OCI-LY1 (cell line): Measurements from ENCODE around the gene THAP4.

Experiments used
- H2AFZ ChIP-seq: fragments of 200-600 bp; sonication (generic), shearing (Covaris generic); 2 replicates; pipeline ENCODE4 v1.6.0; 2014; ENCODE audit warnings: antibody characterized with exemption, mild to moderate bottlenecking, low read length
- H3F3A ChIP-seq: fragments of 200-600 bp; sonication (generic), shearing (Covaris generic); 2 replicates; pipeline ENCODE4 v1.6.0; 2014; ENCODE audit warnings: mild to moderate bottlenecking, antibody characterized with exemption, low read length, moderate library complexity; ENCODE audit not compliant: insufficient read depth
- H3K27ac ChIP-seq: fragments of 200-600 bp; sonication (generic); 2 replicates; pipeline ENCODE4 v1.5.1; 2014; ENCODE audit warnings: low read length, mixed run types, mild to moderate bottlenecking, low read depth; ENCODE audit not compliant: poor library complexity, severe bottlenecking
- H3K27me3 ChIP-seq: fragments of 200-600 bp; sonication (generic); 2 replicates; pipeline ENCODE4 v1.6.0; 2014; ENCODE audit warnings: antibody characterized with exemption, mild to moderate bottlenecking, low read length, moderate library complexity; ENCODE audit not compliant: insufficient read depth
- H3K36me3 ChIP-seq: fragments of 200-600 bp; sonication (generic); 2 replicates; pipeline ENCODE4 v1.6.1; 2014; ENCODE audit warnings: mild to moderate bottlenecking, antibody characterized with exemption, low read length, moderate library complexity, mixed read lengths; ENCODE audit not compliant: insufficient read depth
- H3K4me1 ChIP-seq: fragments of 200-600 bp; sonication (generic); 2 replicates; pipeline ENCODE4 v1.5.1; 2014; ENCODE audit warnings: mild to moderate bottlenecking, low read length, moderate library complexity; ENCODE audit not compliant: insufficient read depth, severe bottlenecking
- H3K4me2 ChIP-seq: fragments of 200-600 bp; sonication (generic), shearing (Covaris generic); 2 replicates; pipeline ENCODE4 v1.6.1; 2014; ENCODE audit warnings: low read length
- H3K4me3 ChIP-seq: fragments of 200-600 bp; sonication (generic); 2 replicates; pipeline ENCODE4 v1.5.1; 2014; ENCODE audit warnings: low read length, low read depth, mild to moderate bottlenecking, mixed read lengths; ENCODE audit not compliant: poor library complexity, severe bottlenecking
- H3K79me2 ChIP-seq: fragments of 200-600 bp; shearing (Covaris generic); 2 replicates; pipeline ENCODE4 v1.6.1; 2016; ENCODE audit warnings: mixed run types, low read length, mixed read lengths; ENCODE audit not compliant: insufficient read depth
- H3K9ac ChIP-seq: fragments of 200-600 bp; sonication (generic), shearing (Covaris generic); 2 replicates; pipeline ENCODE4 v1.6.1; 2014; ENCODE audit warnings: mild to moderate bottlenecking, low read length, mixed read lengths
- H3K9me2 ChIP-seq: fragments of 200-600 bp; sonication (generic), shearing (Covaris generic); 2 replicates; pipeline ENCODE4 v1.6.1; 2014; ENCODE audit warnings: low read depth, mild to moderate bottlenecking, low read length, mixed read lengths
- H3K9me3 ChIP-seq: fragments of 200-600 bp; shearing (Covaris generic); 2 replicates; pipeline ENCODE4 v1.6.1; 2014; ENCODE audit warnings: low read length, mixed read lengths
- H4K20me1 ChIP-seq: fragments of 200-600 bp; sonication (generic), shearing (Covaris generic); 2 replicates; pipeline ENCODE4 v1.6.0; 2016; ENCODE audit warnings: mild to moderate bottlenecking, low read length; ENCODE audit not compliant: insufficient read depth
- CTCF ChIP-seq: fragments of 200-600 bp; sonication (generic), shearing (Covaris generic); IDR thresholded peaks from 2 replicates; pipeline ENCODE4 v1.5.1; 2017; ENCODE audit warnings: mild to moderate bottlenecking, antibody characterized with exemption, low read length, moderate library complexity, mixed read lengths
- EZH2 ChIP-seq: fragments of 200-600 bp; sonication (generic), shearing (Covaris generic); IDR thresholded peaks from 2 replicates; pipeline ENCODE4 v1.8.0; 2017; ENCODE audit warnings: borderline replicate concordance, mixed run types, mild to moderate bottlenecking, antibody characterized with exemption, low read length, moderate library complexity, mixed read lengths

Gene THAP4

GRCh38 chr2:241553512-241553830, 83.5 kb downstream of the THAP4 start:
- no peaks in the 10 kb centered on the region for H3F3A ChIP-seq
- no peak overlapping the region for H3K27ac ChIP-seq
- no peak overlapping the region for H3K4me2 ChIP-seq
- H2AFZ ChIP-seq: no peak overlapping the region
- no peak for TF ChIP-seq EZH2
- TF ChIP-seq CTCF: no peak
- no peaks in the 10 kb centered on the region for H3K4me1 ChIP-seq
- H3K9me3 ChIP-seq: no peaks in the 10 kb centered on the region
- no peaks in the 10 kb centered on the region for H3K9me2 ChIP-seq
- no peaks in the 10 kb centered on the region; the same call in 1 of the 2 replicates for H3K27me3 ChIP-seq
- no peaks in the 10 kb centered on the region for H3K36me3 ChIP-seq
- no peak overlapping the region for H3K9ac ChIP-seq
- no peak overlapping the region for H3K4me3 ChIP-seq
- no peaks in the 10 kb centered on the region for H3K79me2 ChIP-seq
- H4K20me1 ChIP-seq: no peaks in the 10 kb centered on the region

- no peaks in the 10 kb centered on the region for H3K9me3 ChIP-seq
- no peak overlapping the region for H3K4me3 ChIP-seq
- H2AFZ ChIP-seq: no peak overlapping the region
- H4K20me1 ChIP-seq: no peaks in the 10 kb centered on the region
- H3F3A ChIP-seq: no peaks in the 10 kb centered on the region
- no peaks in the 10 kb centered on the region for H3K9me2 ChIP-seq
- H3K36me3 ChIP-seq: no peaks in the 10 kb centered on the region
- H3K27me3 ChIP-seq: no peaks in the 10 kb centered on the region; the same call in 1 of the 2 replicates
- no peak overlapping the region for H3K27ac ChIP-seq
- no peaks in the 10 kb centered on the region for H3K79me2 ChIP-seq
- no peak overlapping the region for H3K9ac ChIP-seq
- no peak overlapping the region; the same call in 1 of the 2 replicates for H3K4me2 ChIP-seq
- H3K4me1 ChIP-seq: no peaks in the 10 kb centered on the region
- TF ChIP-seq CTCF (no peak), EZH2 (no peak)
Observed at GRCh38 chr2:241551998-241552737, 84.8 kb downstream of the THAP4 start.

- TF ChIP-seq CTCF: no peak
- TF ChIP-seq EZH2: no peak
- H3K27ac ChIP-seq: no peak overlapping the region
- H3K9ac ChIP-seq: no peak overlapping the region
- H2AFZ ChIP-seq: no peak overlapping the region
- no peak overlapping the region for H3K4me2 ChIP-seq
- H3K4me3 ChIP-seq: no peak overlapping the region
- H3K9me2 ChIP-seq: no peaks in the 10 kb centered on the region
- H3K79me2 ChIP-seq: no peaks in the 10 kb centered on the region
- H3K4me1 ChIP-seq: no peaks in the 10 kb centered on the region
- no peaks in the 10 kb centered on the region for H3F3A ChIP-seq
- H3K9me3 ChIP-seq: no peaks in the 10 kb centered on the region
- no peaks in the 10 kb centered on the region; the same call in 1 of the 2 replicates for H3K27me3 ChIP-seq
- H3K36me3 ChIP-seq: no peaks in the 10 kb centered on the region
- H4K20me1 ChIP-seq: no peaks in the 10 kb centered on the region
Observed at GRCh38 chr2:241551599-241551997, 85.4 kb downstream of the THAP4 start.
